DOHH2 (cell line): Measurements from ENCODE around the gene ENTPD2.

Experiments used
- H3F3A ChIP-seq: fragments of 200-600 bp; sonication (generic), shearing (Covaris generic); 2 replicates; pipeline ENCODE4 v1.6.0; 2016; ENCODE audit warnings: antibody characterized with exemption, mild to moderate bottlenecking; ENCODE audit not compliant: control insufficient read depth, insufficient read depth
- H3K27ac ChIP-seq: fragments of 200-600 bp; sonication (generic); 2 replicates; pipeline ENCODE4 v1.5.1; 2014; ENCODE audit warnings: low read depth, mild to moderate bottlenecking, low read length, moderate library complexity
- H3K27me3 ChIP-seq: fragments of 200-600 bp; sonication (generic); 2 replicates; pipeline ENCODE4 v1.6.1; 2014; ENCODE audit warnings: mild to moderate bottlenecking, low read length, mixed read lengths; ENCODE audit not compliant: control insufficient read depth
- H3K36me3 ChIP-seq: fragments of 200-600 bp; sonication (generic); 2 replicates; pipeline ENCODE4 v1.6.1; 2014; ENCODE audit warnings: mild to moderate bottlenecking, low read length, moderate library complexity, mixed read lengths; ENCODE audit not compliant: control insufficient read depth
- H3K4me1 ChIP-seq: fragments of 200-600 bp; sonication (generic); 2 replicates; pipeline ENCODE4 v1.6.1; 2014; ENCODE audit warnings: mild to moderate bottlenecking, low read length, mixed read lengths; ENCODE audit not compliant: control insufficient read depth
- H3K4me2 ChIP-seq: fragments of 200-600 bp; sonication (generic); 2 replicates; pipeline ENCODE4 v1.6.0; 2014; ENCODE audit warnings: mild to moderate bottlenecking, low read length, moderate library complexity
- H3K4me3 ChIP-seq: fragments of 200-600 bp; sonication (generic); 2 replicates; pipeline ENCODE4 v1.5.1; 2014; ENCODE audit warnings: mild to moderate bottlenecking, low read length, mixed read lengths
- H3K79me2 ChIP-seq: fragments of 200-600 bp; sonication (generic); 2 replicates; pipeline ENCODE4 v1.6.1; 2014; ENCODE audit warnings: mild to moderate bottlenecking, low read length, mixed read lengths; ENCODE audit not compliant: control insufficient read depth
- H3K9me2 ChIP-seq: fragments of 200-600 bp; sonication (generic); replicated peaks from 2 replicates; pipeline ENCODE4 v1.6.1; 2014; ENCODE audit warnings: mild to moderate bottlenecking, low read length, mixed read lengths; ENCODE audit not compliant: control insufficient read depth
- H3K9me3 ChIP-seq: fragments of 200-600 bp; sonication (generic); 2 replicates; pipeline ENCODE4 v1.6.1; 2014; ENCODE audit warnings: antibody characterized with exemption, low read length, mixed read lengths; ENCODE audit not compliant: control insufficient read depth, insufficient read depth
- H4K20me1 ChIP-seq: fragments of 200-600 bp; sonication (generic); 2 replicates; pipeline ENCODE4 v1.6.0; 2014; ENCODE audit warnings: low read depth, mild to moderate bottlenecking, antibody characterized with exemption, low read length, moderate library complexity; ENCODE audit not compliant: control insufficient read depth, insufficient read depth
- EZH2phosphoT487 ChIP-seq: fragments of 200-600 bp; sonication (generic); IDR thresholded peaks from 2 replicates; pipeline ENCODE4 v1.6.1; 2017; ENCODE audit warnings: borderline replicate concordance, mild to moderate bottlenecking, antibody characterized with exemption, low read length, moderate library complexity, mixed read lengths
- TF ChIP-seq, protein P1 (sequence below): fragments of 200-600 bp; sonication (generic); IDR thresholded peaks from one replicate; pipeline ENCODE4 v1.5.1; 2014; ENCODE audit warnings: antibody characterized with exemption, mild to moderate bottlenecking, low read depth, low read length; ENCODE audit not compliant: poor library complexity, severe bottlenecking

The ENTPD2 gene

DNA sequence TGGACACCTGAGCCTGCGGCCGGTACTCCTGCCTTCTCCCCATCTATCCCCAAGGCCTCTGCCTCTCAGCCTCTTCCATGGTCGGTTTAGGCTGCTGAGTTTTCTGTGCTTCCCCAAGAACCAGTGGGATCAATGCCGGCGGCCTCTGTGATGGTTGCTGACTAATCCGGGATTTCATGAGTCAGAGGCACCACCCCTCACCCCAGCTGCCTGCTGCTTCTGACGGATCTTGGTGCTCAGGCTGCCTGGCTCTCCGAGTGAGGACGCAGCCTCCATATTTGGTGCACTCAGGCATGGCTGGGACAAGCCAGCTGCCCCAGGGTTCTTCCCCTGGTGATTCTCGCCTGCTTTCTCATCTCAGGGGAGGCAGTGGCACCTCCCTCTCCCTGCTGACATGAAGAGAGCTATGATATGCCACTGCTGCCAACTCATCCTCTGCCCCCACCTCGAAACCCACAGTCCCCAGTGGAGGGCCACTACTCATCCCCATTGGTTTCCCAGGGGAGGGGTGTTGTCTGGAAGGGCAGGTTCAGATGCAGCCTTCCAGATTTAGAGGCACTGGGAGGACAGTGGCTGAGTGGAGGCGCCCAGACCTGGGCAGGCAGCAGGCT lies 29.6 kb upstream of the ENTPD2 start:
- H3K4me3 ChIP-seq: no peak overlapping the region

DNA sequence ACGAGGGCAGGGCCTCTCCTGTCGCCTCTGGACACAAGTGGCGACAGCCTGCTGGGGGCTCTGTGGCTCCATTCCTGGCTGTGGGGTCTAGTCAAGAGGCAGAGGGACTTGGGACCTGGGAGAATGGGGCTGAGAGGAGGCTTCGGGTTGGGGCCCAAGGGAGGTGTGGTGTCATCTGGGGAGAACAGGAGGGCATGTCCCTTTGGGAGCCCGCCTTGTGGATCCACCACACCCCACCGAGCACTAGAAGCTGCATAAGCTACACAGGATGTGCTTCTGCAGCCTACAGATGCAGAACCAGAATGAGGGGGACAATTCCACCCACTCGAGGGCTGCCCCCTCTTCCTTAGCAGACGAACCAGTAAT lies 29.0 kb upstream of the ENTPD2 start:
- H3K79me2 ChIP-seq: peaks cover 22% of the 10 kb centered on the region
- no peaks in the 10 kb centered on the region for H3K9me3 ChIP-seq
- no peak overlapping the region for H3K4me3 ChIP-seq
- H3K27ac ChIP-seq: no peak overlapping the region
- TF ChIP-seq EZH2phosphoT487: no peak
- TF ChIP-seq, protein P1, sequence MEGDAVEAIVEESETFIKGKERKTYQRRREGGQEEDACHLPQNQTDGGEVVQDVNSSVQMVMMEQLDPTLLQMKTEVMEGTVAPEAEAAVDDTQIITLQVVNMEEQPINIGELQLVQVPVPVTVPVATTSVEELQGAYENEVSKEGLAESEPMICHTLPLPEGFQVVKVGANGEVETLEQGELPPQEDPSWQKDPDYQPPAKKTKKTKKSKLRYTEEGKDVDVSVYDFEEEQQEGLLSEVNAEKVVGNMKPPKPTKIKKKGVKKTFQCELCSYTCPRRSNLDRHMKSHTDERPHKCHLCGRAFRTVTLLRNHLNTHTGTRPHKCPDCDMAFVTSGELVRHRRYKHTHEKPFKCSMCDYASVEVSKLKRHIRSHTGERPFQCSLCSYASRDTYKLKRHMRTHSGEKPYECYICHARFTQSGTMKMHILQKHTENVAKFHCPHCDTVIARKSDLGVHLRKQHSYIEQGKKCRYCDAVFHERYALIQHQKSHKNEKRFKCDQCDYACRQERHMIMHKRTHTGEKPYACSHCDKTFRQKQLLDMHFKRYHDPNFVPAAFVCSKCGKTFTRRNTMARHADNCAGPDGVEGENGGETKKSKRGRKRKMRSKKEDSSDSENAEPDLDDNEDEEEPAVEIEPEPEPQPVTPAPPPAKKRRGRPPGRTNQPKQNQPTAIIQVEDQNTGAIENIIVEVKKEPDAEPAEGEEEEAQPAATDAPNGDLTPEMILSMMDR: no peak
- peaks cover 3% of the 10 kb centered on the region; the same call in 1 of the 2 replicates for H3F3A ChIP-seq
- H3K9me2 ChIP-seq: no peaks in the 10 kb centered on the region
- peaks cover 42% of the 10 kb centered on the region for H3K36me3 ChIP-seq
- H4K20me1 ChIP-seq: 0 out of 2 replicates have a peak, but pooled peaks cover 10% of the 10 kb centered on the region
- no peak overlapping the region for H3K4me2 ChIP-seq
- no peaks in the 10 kb centered on the region for H3K27me3 ChIP-seq
- H3K4me1 ChIP-seq: peaks cover 24% of the 10 kb centered on the region

More for the DNA sequence above, 29.6 kb upstream of the ENTPD2 start:
- peaks cover 43% of the 10 kb centered on the region for H3K36me3 ChIP-seq
- H4K20me1 ChIP-seq: 0 out of 2 replicates have a peak, but pooled peaks cover 9% of the 10 kb centered on the region
- H3F3A ChIP-seq: peaks cover 3% of the 10 kb centered on the region; the same call in 1 of the 2 replicates
- peaks cover 23% of the 10 kb centered on the region for H3K4me1 ChIP-seq
- H3K79me2 ChIP-seq: peaks cover 17% of the 10 kb centered on the region
- no peaks in the 10 kb centered on the region for H3K9me2 ChIP-seq
- H3K4me2 ChIP-seq: no peak overlapping the region
- no peaks in the 10 kb centered on the region for H3K27me3 ChIP-seq
- H3K9me3 ChIP-seq: no peaks in the 10 kb centered on the region
- TF ChIP-seq EZH2phosphoT487: no peak
- TF ChIP-seq, protein P1: no peak
- H3K27ac ChIP-seq: no peak overlapping the region

DNA sequence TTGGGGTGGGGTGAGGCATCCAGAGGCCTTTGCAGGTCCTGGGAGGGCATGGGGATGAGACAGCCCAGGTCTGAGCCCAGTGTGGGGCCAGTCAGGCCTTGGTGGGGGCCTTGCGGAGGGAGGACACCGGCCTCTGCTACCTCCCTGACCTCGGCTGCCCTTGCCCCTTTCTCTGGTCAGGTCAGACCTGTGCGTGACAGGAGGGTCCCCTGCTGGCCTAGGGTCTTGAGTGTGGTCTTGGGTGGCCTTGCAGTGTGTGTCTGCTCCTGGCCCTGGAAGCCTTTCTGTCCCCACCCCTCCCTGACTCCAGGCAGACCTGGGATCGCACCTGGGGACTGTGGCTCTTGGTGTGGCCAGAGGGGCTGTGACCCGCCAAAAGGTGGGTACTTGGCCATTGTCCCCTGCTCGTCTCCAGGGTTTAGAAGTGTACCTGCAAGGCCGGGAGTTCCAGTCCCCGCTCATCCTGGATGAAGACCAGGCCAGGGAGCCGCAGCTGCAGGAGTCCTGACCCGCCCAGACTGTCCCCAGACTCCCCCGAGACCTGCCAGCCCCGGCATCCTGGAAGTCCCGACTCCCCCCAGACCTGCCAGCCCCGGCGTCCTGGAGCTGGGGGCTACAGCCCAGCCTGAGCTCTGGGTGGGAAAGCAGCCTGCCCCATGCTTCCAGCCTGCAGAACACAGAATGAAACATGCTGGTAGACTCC lies 28.5 kb upstream of the ENTPD2 start:
- peaks cover 42% of the 10 kb centered on the region for H3K36me3 ChIP-seq
- no peak overlapping the region for H3K27ac ChIP-seq

More for the DNA sequence above, 28.5 kb upstream of the ENTPD2 start:
- H3K4me2 ChIP-seq: no peak overlapping the region
- no peak overlapping the region for H3K4me3 ChIP-seq
- H3K9me3 ChIP-seq: no peaks in the 10 kb centered on the region
- no peaks in the 10 kb centered on the region for H3K27me3 ChIP-seq
- H3F3A ChIP-seq: no peaks in the 10 kb centered on the region
- peaks cover 20% of the 10 kb centered on the region for H3K4me1 ChIP-seq
- H3K9me2 ChIP-seq: no peaks in the 10 kb centered on the region
- H4K20me1 ChIP-seq: 0 out of 2 replicates have a peak, but pooled peaks cover 10% of the 10 kb centered on the region
- H3K79me2 ChIP-seq: peaks cover 18% of the 10 kb centered on the region
- no peak for TF ChIP-seq EZH2phosphoT487
